ENCODE results near the gene RYK.

RYK gene

GRCh38 chr3:134146666-134147065 lies 104.0 kb downstream of the RYK start:
- no peak for DNase-seq

GRCh38 chr3:134145183-134145582 lies 105.5 kb downstream of the RYK start:
- DNase-seq, result no peak

- no peak for DNase-seq
These were observed 106.0 kb downstream of the RYK start for GRCh38 chr3:134144694-134145093.

- DNase-seq, result no peak
These were observed 106.7 kb downstream of the RYK start for GRCh38 chr3:134143828-134144401.

- no peak for DNase-seq
These were observed 114.1 kb downstream of the RYK start for GRCh38 chr3:134136604-134137003.

- no peak for DNase-seq
These were observed 115.8 kb downstream of the RYK start for GRCh38 chr3:134134698-134135415.

- DNase-seq, result no peak
These were observed 116.4 kb downstream of the RYK start for GRCh38 chr3:134134240-134134639.

GRCh38 chr3:134132961-134133360 lies 117.7 kb downstream of the RYK start:
- DNase-seq, result no peak

- DNase-seq, result no peak
These were observed 124.5 kb downstream of the RYK start for GRCh38 chr3:134126153-134126552.

GRCh38 chr3:134114726-134115125 lies 135.9 kb downstream of the RYK start:
- no peak for DNase-seq

- DNase-seq, result no peak
These were observed 139.0 kb downstream of the RYK start for GRCh38 chr3:134111616-134112015.

GRCh38 chr3:134110963-134111362 lies 139.7 kb downstream of the RYK start:
- no peak for DNase-seq

Measured in DMS 273 treated with DMSO at 0.1 percent for 48 hours (cell line).